Natural killer cell treated with Interleukin-12 subunit alpha and Interleukin-12 subunit beta and Interleukin-15 and Interleukin-18, amount 100 ng/mL, for 72 hours (primary cell): ENCODE data around the gene IL12RB1. TPM values are rescaled to one million over a fixed set of nuclear protein-coding genes. Genes with fewer than 3 reads are reported as not detected.
"Not testable (repeated sequence)": the region's sequence is repeated elsewhere in the genome, so short reads cannot be mapped to it uniquely, and the experiment has no call there.

Experiments used
- ATAC-seq, 2 donors: fragments of 150-1000 bp; cut with Tn5 transposase in 1 of 2; sonication (Bioruptor Pico), chemical (Tn5 transposase) in 1 of 2; 2 replicates each; pipeline ENCODE4 v1.10.0; 2021
- DNase-seq: peaks from one replicate; pipeline ENCODE4 v3.0.0; 2022; ENCODE audit warnings: low spot score
- H3K27ac Mint-ChIP-seq, 2 donors: 1 replicate in 1 of 2; 2 replicates in 1 of 2; pipeline ENCODE4 v1.8.0; 2022; ENCODE audit warnings: mixed read lengths in 2 of 2, mild to moderate bottlenecking in 1 of 2, moderate library complexity in 1 of 2
- H3K27me3 Mint-ChIP-seq, 2 donors: 1 replicate in 1 of 2; 2 replicates in 1 of 2; pipeline ENCODE4 v1.8.0; 2022; ENCODE audit warnings: mixed read lengths in 2 of 2
- H3K36me3 Mint-ChIP-seq: one replicate; pipeline ENCODE4 v1.8.0; 2022; ENCODE audit warnings: mixed read lengths
- H3K4me1 Mint-ChIP-seq, 2 donors: 1 replicate in 1 of 2; 2 replicates in 1 of 2; pipeline ENCODE4 v1.8.0; 2022; ENCODE audit warnings: low read depth in 2 of 2, mixed read lengths in 2 of 2, mild to moderate bottlenecking in 1 of 2
- H3K4me3 Mint-ChIP-seq: one replicate; pipeline ENCODE4 v1.8.0; 2022; ENCODE audit warnings: mixed read lengths
- H3K9me3 Mint-ChIP-seq: 2 replicates; pipeline ENCODE4 v1.8.0; 2022; ENCODE audit warnings: mixed read lengths
- total RNA-seq, 2 donors: library from RNA; stranded (reverse); gene quantifications; one replicate each; pipeline ENCODE4 v1.2.3, GENCODE V29; 2022

IL12RB1 gene
- total RNA-seq, 2 donors from 2014 or later: 109 to 124 TPM

GRCh38 chr19:18105259-18105658 is 18.5 kb upstream of the IL12RB1 start:
- H3K27ac Mint-ChIP-seq, ATAC-seq, H3K36me3 Mint-ChIP-seq, DNase-seq, H3K9me3 Mint-ChIP-seq, H3K27me3 Mint-ChIP-seq, H3K4me3 Mint-ChIP-seq: not testable (repeated sequence)
- H3K4me1 Mint-ChIP-seq: peaks cover 14 to 19% of the 10 kb centered on the region in 2 donors

GRCh38 chr19:18104793-18105131 is 18.0 kb upstream of the IL12RB1 start:
- Mint-ChIP-seq H3K4me1 (peaks cover 16 to 20% of the 10 kb centered on the region in 2 donors), H3K36me3 (no peaks in the 10 kb centered on the region), H3K9me3 (no peaks in the 10 kb centered on the region), H3K4me3 (peak overlapping the region; percentile 79), H3K27me3 (no peaks in the 10 kb centered on the region), H3K27ac (peak overlapping the region in 1 of 2 donors; percentile 71)
- DNase-seq (no peak), ATAC-seq (no peak)

GRCh38 chr19:18102916-18103542 is 16.3 kb upstream of the IL12RB1 start:
- no peak overlapping the region for H3K27ac Mint-ChIP-seq
- DNase-seq: no peak
- no peak overlapping the region for H3K4me3 Mint-ChIP-seq
- no peaks in the 10 kb centered on the region for H3K27me3 Mint-ChIP-seq
- H3K4me1 Mint-ChIP-seq: peaks cover 23 to 29% of the 10 kb centered on the region in 2 donors
- no peak for ATAC-seq
- H3K36me3 Mint-ChIP-seq: no peaks in the 10 kb centered on the region
- no peaks in the 10 kb centered on the region for H3K9me3 Mint-ChIP-seq

GRCh38 chr19:18101268-18101667 is 14.5 kb upstream of the IL12RB1 start:
- no peak for DNase-seq
- H3K4me1 Mint-ChIP-seq: peaks cover 25 to 27% of the 10 kb centered on the region in 2 donors
- no peak overlapping the region for H3K27ac Mint-ChIP-seq
- H3K27me3 Mint-ChIP-seq: no peaks in the 10 kb centered on the region
- no peaks in the 10 kb centered on the region for H3K9me3 Mint-ChIP-seq
- ATAC-seq: no peak
- no peaks in the 10 kb centered on the region for H3K36me3 Mint-ChIP-seq
- H3K4me3 Mint-ChIP-seq: no peak overlapping the region

GRCh38 chr19:18100710-18101109 is 14.0 kb upstream of the IL12RB1 start:
- H3K27me3 Mint-ChIP-seq: no peaks in the 10 kb centered on the region
- no peak overlapping the region for H3K27ac Mint-ChIP-seq
- no peak overlapping the region for H3K4me3 Mint-ChIP-seq
- DNase-seq (no peak), ATAC-seq (no peak)
- H3K36me3 Mint-ChIP-seq: no peaks in the 10 kb centered on the region
- no peaks in the 10 kb centered on the region for H3K9me3 Mint-ChIP-seq
- H3K4me1 Mint-ChIP-seq: peaks cover 25 to 27% of the 10 kb centered on the region in 2 donors

- Mint-ChIP-seq H3K4me3 (peak overlapping the region; percentile 86), H3K9me3 (no peaks in the 10 kb centered on the region), H3K36me3 (no peaks in the 10 kb centered on the region), H3K27ac (peak overlapping the region; percentile 26 to 82), H3K4me1 (peaks cover 25 to 27% of the 10 kb centered on the region in 2 donors), H3K27me3 (no peaks in the 10 kb centered on the region)
- DNase-seq (no peak), ATAC-seq (no peak)
Measured at GRCh38 chr19:18099623-18099995, 12.9 kb upstream of the IL12RB1 start.

- Mint-ChIP-seq H3K36me3 (no peaks in the 10 kb centered on the region), H3K4me3 (peak overlapping the region; percentile 86), H3K4me1 (peaks cover 25% of the 10 kb centered on the region in 2 donors), H3K27ac (peak overlapping the region; percentile 26 to 82), H3K9me3 (no peaks in the 10 kb centered on the region), H3K27me3 (no peaks in the 10 kb centered on the region)
- no peak for DNase-seq
- ATAC-seq: peak; percentile 2 to 19
Measured at GRCh38 chr19:18098891-18099622, 12.3 kb upstream of the IL12RB1 start.

- Mint-ChIP-seq H3K9me3 (no peaks in the 10 kb centered on the region), H3K4me3 (peak overlapping the region; percentile 86), H3K4me1 (peaks cover 21 to 22% of the 10 kb centered on the region in 2 donors), H3K27ac (peak overlapping the region; percentile 26 to 82), H3K36me3 (no peaks in the 10 kb centered on the region), H3K27me3 (no peaks in the 10 kb centered on the region)
- no peak for DNase-seq
- ATAC-seq: no peak
Measured at GRCh38 chr19:18097993-18098890, 11.5 kb upstream of the IL12RB1 start.

- H3K27ac Mint-ChIP-seq: peak within 1 kb of the TSS in 1 of 2 donors; percentile 82
- H3K27me3 Mint-ChIP-seq: no peaks in the 10 kb centered on the region
- peak within 1 kb of the TSS; percentile 86 for H3K4me3 Mint-ChIP-seq
- H3K4me1 Mint-ChIP-seq: peaks cover 21 to 22% of the 10 kb centered on the region in 2 donors
- peak; percentile 94 for DNase-seq
- no peaks in the 10 kb centered on the region for H3K36me3 Mint-ChIP-seq
- peak; percentile 99 to 100 for ATAC-seq
- no peaks in the 10 kb centered on the region for H3K9me3 Mint-ChIP-seq
Measured at GRCh38 chr19:18097217-18097992, 10.7 kb upstream of the IL12RB1 start, which contains the start of gene MAST3. Gene MAST3, plus strand, starts transcription at chr19:18097778. Its CDS starts 15 bp downstream, at chr19:18097793.

GRCh38 chr19:18096258-18096657 is 9.5 kb upstream of the IL12RB1 start:
- no peak for ATAC-seq
- Mint-ChIP-seq H3K9me3 (no peaks in the 10 kb centered on the region), H3K36me3 (no peaks in the 10 kb centered on the region), H3K4me1 (peaks cover 21 to 24% of the 10 kb centered on the region in 2 donors), H3K27me3 (no peaks in the 10 kb centered on the region), H3K27ac (no peak overlapping the region), H3K4me3 (no peak overlapping the region)
- no peak for DNase-seq

GRCh38 chr19:18093439-18094161 is 6.9 kb upstream of the IL12RB1 start:
- Mint-ChIP-seq H3K27ac (no peak overlapping the region), H3K36me3 (no peaks in the 10 kb centered on the region), H3K27me3 (no peaks in the 10 kb centered on the region), H3K4me3 (no peak overlapping the region), H3K9me3 (no peaks in the 10 kb centered on the region), H3K4me1 (peaks cover 33 to 36% of the 10 kb centered on the region in 2 donors)
- ATAC-seq: no peak
- DNase-seq: no peak

- Mint-ChIP-seq H3K4me3 (peak overlapping the region; percentile 74), H3K27me3 (no peaks in the 10 kb centered on the region), H3K36me3 (no peaks in the 10 kb centered on the region), H3K9me3 (no peaks in the 10 kb centered on the region), H3K4me1 (peaks cover 34 to 42% of the 10 kb centered on the region in 2 donors), H3K27ac (peak overlapping the region; percentile 93 to 99)
- peak; percentile 37 to 72 for ATAC-seq
- DNase-seq: peak; percentile 86
Measured at GRCh38 chr19:18091217-18091608, 4.5 kb upstream of the IL12RB1 start.
